ENCODE measurements around the gene SNX33.
"Not testable (repeated sequence)": the region's sequence is repeated elsewhere in the genome, so short reads cannot be mapped to it uniquely, and the experiment has no call there.

DNA sequence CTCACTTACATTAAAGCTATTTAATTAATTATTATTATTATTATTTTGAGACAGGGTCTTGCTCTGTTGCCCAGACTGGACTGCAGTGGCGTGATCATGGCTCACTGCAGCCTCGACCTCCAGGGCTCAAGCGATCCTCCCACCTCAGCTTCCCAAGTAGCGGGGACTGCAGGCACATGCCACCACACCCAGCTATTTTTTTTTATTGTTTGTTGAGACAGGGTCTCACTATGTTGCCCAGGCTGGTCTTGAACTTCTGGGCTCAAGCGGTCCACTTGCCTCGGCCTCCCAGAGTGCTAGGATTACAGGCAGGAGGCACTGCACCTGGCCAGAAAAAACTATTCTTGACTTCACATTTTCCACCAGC, 30.6 kb downstream of the SNX33 start:
- TF ChIP-seq, protein P1, sequence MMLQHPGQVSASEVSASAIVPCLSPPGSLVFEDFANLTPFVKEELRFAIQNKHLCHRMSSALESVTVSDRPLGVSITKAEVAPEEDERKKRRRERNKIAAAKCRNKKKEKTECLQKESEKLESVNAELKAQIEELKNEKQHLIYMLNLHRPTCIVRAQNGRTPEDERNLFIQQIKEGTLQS (IDR thresholded peaks at IDR 0.05) = not testable (repeated sequence)
- TF ChIP-seq, protein P2, sequence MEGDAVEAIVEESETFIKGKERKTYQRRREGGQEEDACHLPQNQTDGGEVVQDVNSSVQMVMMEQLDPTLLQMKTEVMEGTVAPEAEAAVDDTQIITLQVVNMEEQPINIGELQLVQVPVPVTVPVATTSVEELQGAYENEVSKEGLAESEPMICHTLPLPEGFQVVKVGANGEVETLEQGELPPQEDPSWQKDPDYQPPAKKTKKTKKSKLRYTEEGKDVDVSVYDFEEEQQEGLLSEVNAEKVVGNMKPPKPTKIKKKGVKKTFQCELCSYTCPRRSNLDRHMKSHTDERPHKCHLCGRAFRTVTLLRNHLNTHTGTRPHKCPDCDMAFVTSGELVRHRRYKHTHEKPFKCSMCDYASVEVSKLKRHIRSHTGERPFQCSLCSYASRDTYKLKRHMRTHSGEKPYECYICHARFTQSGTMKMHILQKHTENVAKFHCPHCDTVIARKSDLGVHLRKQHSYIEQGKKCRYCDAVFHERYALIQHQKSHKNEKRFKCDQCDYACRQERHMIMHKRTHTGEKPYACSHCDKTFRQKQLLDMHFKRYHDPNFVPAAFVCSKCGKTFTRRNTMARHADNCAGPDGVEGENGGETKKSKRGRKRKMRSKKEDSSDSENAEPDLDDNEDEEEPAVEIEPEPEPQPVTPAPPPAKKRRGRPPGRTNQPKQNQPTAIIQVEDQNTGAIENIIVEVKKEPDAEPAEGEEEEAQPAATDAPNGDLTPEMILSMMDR (IDR thresholded peaks at IDR 0.05 in 2 of 3, conservative IDR thresholded peaks at IDR 0.05 in 1 of 3; ENCODE audit: borderline replicate concordance in 1 of 3, insufficient read depth in 1 of 3, low read depth in 2 of 3, low read length in 2 of 3) = not testable (repeated sequence)
- TF ChIP-seq EZH2 (IDR thresholded peaks at IDR 0.05); EZH2phosphoT487 (IDR thresholded peaks at IDR 0.05; ENCODE audit: borderline replicate concordance); YY1 (IDR thresholded peaks at IDR 0.05; ENCODE audit: extremely low read depth, insufficient replicate concordance, low read depth, low read length); ELF1 (IDR thresholded peaks at IDR 0.05; ENCODE audit: borderline replicate concordance, low read depth); EGR1 (IDR thresholded peaks at IDR 0.05; ENCODE audit: low read depth); POLR2A (IDR thresholded peaks at IDR 0.05; ENCODE audit: borderline replicate concordance, extremely low read depth, insufficient read depth, insufficient read length); SRF (IDR thresholded peaks at IDR 0.05; ENCODE audit: low read depth): not testable (repeated sequence)
